GM21526 (cell line): Measurements from ENCODE around the gene IL36B.
"Not testable (repeated sequence)": the region's sequence is repeated elsewhere in the genome, so short reads cannot be mapped to it uniquely, and the experiment has no call there.

Experiments
- ATAC-seq: cut with Tn5 transposase; IDR thresholded peaks from one replicate; pipeline ENCODE4 v1.9.1; 2021; ENCODE audit warnings: moderate library complexity; ENCODE audit not compliant: unreplicated experiment, low FRiP score

Gene IL36B

DNA sequence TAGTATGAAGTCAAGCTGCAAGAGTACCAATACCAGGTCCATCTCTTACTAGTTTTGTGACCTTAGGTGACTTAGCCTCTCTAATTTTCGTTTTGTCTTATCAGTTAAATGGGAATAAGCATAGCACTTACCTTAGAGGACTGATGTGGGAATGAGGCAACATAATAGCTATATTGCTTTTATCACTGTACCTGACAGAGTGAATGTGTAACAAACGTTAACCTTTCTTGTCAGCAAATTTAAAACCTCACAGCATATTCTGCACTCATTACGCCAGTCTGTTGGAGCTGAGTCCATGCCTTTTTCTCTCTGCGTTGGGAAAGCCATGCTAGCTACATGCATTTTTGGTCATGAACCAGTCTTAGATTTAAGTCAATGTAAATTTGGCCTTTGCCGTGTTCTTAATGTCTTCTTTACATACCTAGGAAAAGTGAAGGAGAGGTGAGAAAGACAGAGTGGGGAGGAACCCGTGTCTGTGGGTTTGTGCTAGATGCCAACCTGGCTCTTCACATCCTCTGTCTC is at the start of gene IL36B:
Gene IL36B, minus strand, starts transcription at position 472 of the 522 bp plus-strand sequence.
- no peak for ATAC-seq

GRCh38 chr2:113102133-113102532 is 49.5 kb upstream of the IL36B start:
- no peak for ATAC-seq

DNA sequence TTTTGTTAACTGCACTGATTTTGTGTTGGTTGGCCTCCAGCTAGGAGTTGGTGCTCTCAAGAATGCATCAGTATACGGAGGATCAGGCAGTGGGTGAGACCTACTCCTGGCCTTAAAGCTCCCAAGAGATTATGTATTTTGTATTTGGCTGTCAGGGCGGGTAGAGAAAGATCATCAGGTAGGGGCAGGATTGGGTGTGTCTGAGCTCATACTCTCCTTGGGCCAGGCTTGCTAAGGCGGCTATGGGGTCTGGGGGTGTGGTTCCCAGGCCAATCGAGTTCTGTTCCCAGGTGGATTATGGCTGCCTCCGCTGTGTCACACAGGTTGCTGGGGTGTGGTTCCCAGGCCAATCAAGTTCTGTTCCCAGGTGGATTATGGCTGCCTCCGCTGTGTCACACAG is 45.9 kb upstream of the IL36B start:
- ATAC-seq = no peak

DNA sequence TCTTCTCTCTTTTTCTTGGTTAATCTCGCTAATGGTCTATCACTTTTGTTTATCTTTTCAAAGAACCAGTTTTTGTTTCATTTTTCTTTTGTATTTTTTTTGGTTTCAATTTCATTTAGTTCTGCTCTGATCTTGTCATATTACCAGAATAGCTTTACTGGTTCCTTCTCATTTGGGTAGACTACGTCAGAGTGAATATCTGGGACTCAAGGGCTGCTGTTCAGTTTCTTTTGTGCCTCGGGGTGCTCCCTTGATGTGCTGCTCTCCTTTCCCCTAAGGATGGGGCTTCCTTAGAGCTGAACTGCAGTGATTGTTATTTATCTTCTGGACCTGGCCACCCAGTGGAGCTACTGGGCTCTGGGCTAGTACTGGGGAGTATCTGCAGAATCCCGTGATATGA is 45.4 kb upstream of the IL36B start:
- no peak for ATAC-seq

DNA sequence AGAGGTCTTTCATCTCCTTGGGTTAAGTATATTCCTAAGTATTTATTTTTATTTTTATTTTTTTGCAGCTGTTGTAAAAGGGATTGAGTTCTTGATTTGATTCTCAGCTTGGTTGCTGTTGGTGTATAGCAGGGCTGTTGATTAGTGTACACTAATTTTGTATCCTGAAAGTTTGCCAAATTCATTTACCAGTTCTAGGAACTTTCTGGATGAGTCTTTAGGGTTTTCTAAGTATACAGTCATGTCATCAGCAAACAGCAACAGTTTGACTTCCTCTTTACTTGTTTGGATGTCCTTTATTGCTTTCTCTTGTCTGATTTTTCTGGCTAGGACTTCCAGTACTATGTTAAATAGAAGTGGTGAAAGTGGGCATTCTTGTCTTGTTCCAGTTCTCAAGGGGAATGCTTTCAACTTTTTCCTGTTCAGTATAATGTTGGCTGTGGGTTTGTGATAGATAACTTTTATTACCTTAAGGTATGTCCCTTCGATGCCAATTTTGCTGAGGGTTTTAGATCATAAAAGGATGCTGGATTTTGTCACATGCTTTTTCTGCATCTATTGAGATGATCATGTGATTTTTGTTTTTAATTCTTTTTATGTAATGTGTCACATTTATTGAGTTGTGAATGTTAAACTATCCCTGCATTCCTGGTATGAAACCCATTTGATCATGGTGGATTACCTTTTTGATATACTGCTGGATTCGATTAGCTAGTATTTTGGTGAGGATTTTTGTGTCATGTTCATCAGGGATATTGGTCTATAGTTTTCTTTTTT is 44.4 kb upstream of the IL36B start:
- ATAC-seq = not testable (repeated sequence)

- ATAC-seq = not testable (repeated sequence)
These were observed 43.6 kb upstream of the IL36B start for GRCh38 chr2:113096306-113096705.

DNA sequence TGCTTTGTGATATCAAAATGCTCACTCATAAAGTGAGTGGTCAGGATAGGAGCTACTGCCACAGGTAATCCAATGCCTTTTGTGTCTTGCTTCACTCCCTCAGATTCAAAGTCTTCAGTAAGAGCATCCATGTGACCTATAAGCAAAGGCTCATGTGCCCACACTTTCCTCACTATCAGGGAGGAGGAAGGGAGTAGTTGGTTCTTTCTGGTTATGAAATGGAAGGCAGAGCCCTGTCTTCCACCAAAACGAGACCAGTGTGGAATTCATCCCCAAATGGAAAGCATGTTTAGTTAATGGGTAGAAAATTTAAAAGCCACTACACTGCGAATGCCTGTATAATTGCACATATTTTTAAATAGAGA is 40.9 kb upstream of the IL36B start:
- ATAC-seq = no peak

GRCh38 chr2:113092864-113093612 is 40.4 kb upstream of the IL36B start:
- no peak for ATAC-seq

DNA sequence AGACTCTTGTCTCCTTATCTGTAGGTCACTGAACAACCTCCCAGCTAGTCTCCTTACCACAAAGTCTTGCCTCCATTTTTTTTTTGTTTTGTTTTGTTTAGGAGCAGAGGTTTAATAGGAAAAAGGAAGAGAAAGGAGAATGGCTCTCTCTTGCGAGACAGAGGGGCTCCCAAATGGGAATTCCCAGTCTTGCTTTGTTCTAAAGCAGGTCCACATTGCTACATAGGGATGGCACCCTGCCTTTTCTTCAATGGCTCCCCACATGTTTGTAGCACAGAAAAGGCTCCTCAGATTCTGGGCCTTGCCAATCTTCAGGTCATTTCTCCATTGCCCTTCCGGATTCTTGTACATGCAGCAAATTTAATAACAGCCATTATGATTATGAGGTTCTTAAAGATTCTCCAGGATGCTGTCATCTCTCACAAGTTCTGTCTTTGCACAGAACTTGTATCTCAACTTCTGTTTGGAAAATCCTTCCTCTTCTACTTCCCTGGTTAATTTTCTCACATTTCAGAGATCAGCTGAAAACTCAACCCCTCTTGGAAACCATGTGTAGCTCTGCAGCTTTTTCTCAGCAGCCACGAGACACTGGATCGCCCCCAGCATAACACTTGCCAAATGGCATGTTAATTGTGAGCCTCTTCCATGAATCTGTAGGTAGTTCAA is 38.7 kb upstream of the IL36B start:
- ATAC-seq = no peak

GRCh38 chr2:113089916-113090315 is 37.2 kb upstream of the IL36B start:
- ATAC-seq = no peak

- ATAC-seq = no peak
These were observed 35.7 kb upstream of the IL36B start for GRCh38 chr2:113088213-113088992.

DNA sequence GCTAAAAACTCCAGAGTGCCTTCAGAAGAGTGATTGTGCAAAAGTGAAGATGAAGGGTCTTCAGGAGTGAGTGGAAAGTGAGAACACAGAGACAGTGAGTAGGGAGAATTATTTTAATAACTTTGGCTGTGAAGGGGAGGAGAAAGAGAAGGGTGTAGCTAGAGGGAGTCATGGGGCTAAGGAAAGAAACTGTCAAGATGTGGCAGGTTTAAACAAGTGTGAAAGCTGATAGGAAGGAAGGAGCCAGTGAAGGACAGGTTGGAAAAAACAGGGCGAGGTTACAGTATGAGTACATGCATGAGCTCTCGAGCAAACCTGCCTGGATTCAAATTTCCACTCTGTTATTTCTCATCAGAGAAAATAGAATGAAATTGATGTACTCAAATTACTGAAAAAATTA is 32.9 kb upstream of the IL36B start:
- ATAC-seq = no peak

- ATAC-seq = no peak
These were observed 31.8 kb upstream of the IL36B start for GRCh38 chr2:113084249-113085000.

DNA sequence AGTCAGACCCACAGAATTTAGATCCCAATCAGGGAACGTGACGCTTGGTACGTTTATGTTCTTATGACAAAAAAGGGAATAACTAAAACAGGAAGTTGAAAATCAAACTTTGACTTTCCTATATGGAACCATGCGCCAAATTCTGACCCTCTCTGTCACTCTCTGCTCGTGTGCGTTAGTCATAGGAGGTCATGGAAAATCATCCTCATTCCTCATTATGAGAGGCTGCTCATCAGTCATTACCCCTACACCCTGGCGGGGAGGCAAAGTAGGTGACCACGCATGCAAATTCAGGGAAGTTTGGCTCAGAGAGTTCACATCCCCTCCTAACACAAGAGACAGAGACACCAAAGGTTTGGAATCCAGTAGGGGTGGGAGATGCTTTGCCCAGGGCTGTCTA is 30.6 kb upstream of the IL36B start:
- no peak for ATAC-seq

GRCh38 chr2:113081488-113082210 is 29.0 kb upstream of the IL36B start:
- ATAC-seq = no peak

DNA sequence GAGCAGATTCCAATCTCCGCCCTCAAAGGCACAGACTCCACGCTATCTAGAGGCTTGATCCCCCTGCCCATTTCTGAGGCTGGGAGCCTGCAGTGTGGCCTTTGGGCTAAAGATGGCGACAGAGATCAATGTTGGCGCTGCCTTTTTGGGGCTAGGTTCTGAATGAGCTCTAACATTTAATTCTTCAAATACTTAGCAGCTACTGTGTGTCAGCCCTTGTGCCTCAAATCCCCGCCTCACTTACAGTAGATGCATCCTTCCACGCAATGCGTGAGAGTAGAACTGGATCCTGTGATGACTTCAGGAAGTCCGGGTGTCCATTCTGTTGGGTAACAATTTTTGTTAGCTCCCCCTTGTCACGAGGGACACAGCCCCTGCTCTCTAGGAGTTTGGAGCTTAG is 27.5 kb upstream of the IL36B start:
- ATAC-seq = no peak

DNA sequence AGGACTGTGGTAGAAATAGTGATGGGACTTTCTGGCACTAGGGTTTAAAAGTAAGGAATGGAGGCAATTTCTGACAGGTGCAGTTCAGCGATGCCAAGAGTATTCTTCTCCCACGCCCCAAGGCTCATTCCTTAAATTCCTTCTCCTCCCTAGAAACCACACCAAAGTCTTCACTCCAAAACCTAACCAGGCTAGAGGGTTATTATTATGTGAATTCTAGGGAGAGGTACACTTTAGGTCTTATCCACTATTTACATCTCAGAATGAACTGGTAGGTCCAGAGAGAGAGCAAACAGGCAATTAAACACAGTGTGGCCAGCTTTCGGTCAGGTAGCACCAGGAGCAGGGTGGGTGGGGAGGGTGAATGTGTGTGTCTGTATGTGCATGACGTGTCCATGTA is 26.5 kb upstream of the IL36B start:
- no peak for ATAC-seq

DNA sequence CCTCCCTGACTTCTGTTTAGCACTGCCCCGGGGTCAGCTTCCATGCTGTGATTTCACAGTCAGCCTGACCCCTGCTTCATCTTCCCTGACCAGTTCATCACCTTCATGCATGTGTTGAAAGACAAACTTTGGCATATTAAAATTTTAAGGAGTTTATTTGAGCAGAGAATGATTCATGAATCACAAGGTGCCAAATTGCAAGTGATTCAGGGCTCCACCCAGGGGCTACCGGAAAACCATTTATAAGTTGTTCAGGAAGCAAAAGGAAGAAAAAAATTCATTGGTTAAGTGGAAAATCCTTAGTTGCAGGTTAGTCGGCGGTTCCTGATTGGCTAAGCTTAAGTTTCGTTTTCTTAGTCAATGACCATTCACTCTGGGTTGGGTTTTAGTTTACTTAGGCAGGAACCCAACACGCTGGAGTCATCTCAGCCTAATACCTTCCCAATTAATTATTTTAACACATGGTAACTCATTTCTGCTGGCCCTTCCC is 25.7 kb upstream of the IL36B start:
- no peak for ATAC-seq

DNA sequence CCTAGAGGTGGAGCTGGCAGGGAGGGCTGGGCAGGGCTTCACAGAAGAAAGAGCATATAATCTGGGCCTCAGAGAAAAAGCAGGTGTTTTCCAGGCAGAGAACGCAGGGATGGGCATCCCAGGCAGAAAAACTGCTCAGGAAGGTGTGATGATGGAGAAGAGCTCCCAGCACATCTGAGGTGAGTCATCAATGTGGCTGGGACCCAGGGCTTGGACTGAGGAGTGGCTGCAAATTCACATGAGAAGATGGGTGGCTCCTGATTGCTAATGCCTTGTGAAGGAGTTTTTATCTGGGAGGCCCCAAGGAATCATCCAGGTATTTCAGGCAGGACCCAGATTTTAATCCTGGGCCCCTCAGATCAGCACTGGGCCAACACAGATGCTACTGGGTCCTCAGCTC is 25.3 kb upstream of the IL36B start:
- ATAC-seq = no peak
